ENCODE measurements around the gene COQ4.

GRCh38 chr9:128349772-128350171 lies 27.1 kb downstream of the COQ4 start:
- no peak for TF ChIP-seq YY1 (IDR thresholded peaks at IDR 0.05; ENCODE audit: insufficient read depth, insufficient read length)
- TF ChIP-seq ZNF274 (IDR thresholded peaks at IDR 0.05; ENCODE audit: low read depth, low read length): no peak
